DMS53 (cell line): ENCODE results near the gene DLX5.

ENCODE experiments used
- DNase-seq: peaks from one replicate; lab custom pipeline; 2025; lab: John Stamatoyannopoulos, UW

DLX5 gene

DNA sequence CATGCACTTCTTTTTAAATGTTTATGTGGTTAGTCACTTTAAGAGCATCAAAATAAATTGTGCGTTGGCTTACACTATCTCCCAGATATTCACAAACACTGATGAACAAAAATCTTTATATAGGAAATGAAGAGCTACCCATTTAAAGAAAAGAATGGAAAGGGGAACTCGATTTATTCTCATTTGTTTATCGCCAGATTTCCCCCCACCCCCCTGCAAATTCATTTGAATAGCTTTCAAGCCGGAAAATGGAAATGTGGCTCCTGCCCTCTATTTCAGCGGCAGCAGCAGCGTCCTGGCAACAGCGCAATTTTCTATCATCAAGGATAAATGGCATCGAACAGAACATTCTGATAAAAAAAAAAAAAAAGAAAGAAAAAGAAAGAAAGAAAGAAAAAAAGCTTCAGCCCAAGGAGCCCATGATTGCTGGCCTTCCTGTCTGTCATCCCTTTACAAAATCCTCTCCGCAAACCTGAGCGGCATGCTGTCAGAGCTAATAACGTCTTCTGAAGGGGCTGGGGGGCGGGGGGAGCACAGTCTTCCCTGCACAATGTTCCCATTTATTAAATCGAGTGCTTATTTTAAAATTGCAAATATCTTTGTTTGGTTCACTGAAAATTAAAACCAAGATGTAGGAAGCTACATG, 33.0 kb downstream of the DLX5 start:
- DNase-seq: no peak

DNA sequence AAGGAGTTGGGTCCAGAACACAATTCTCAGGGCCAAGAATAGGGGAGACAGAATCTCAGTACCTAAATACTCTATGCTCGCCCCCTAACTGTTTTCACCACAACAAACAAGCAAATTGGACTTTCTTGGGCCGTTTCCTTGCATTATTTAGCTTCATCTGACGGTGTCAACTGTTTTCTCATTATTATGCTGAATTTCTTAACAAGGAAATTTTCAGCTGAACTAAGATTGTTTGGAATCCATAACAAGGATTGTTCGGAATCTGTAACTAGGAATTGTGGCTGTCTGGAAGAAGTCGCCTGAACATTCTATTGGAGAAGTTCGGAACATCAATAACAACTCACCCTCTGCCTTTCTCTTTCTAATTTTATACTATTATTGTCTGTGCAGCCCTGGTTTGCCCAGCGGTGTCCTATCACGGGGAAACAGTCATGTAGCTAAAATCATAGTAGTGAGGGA, 34.7 kb downstream of the DLX5 start:
- no peak for DNase-seq

DNA sequence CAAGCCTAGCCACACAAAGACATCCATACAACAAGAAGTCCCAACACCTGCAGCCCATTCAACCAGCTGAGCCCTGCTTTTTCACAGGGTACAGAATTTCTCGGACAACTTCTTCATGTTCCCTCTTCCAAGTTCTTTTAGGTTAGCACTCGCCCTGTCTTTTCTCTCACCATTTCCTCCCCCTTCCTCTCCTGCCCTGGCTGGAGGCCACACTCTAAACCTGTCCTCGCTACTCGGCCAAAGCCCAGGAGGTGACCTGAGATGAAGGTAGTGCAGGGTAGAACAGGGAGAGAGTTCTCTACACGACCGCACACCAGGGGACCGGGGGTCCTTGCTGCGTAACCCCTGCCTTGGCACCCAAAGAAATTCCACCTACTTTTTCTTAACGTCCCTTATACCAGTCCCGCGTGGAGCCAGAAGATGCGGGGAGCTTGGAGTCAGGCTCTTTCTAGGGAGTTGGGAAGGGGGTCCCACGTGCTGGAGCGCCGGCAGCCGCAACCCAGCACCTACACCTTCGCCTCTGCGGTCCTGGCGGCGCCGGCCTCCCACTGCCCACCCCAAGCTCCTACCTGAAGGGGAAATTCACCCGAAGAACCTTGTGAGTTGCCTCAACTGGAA, 35.3 kb downstream of the DLX5 start:
- no peak for DNase-seq

- DNase-seq: no peak
Observed at GRCh38 chr7:96987719-96988118, 36.9 kb downstream of the DLX5 start.

GRCh38 chr7:96986901-96987300, 37.7 kb downstream of the DLX5 start:
- DNase-seq: no peak

DNA sequence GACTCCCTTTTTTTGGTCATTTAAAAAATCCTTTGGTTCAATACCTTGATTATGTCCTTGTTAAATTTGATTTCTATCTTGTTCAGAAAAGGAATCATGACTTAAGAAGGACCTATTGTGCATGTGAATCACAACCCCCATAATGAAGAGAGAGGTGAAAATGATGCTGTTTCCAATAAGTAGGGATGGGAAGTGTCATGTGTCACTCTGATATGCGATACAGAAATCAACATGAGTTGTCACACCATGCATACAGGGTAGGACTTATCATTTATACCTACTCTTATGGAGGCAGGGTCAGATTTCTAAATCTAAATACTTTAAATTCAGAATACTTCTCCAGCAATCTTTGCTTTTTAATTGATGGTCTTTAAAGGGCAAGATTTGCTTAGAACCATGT, 38.6 kb downstream of the DLX5 start:
- no peak for DNase-seq

GRCh38 chr7:96982586-96982985, 42.0 kb downstream of the DLX5 start:
- DNase-seq: no peak

GRCh38 chr7:96979551-96980276, 44.9 kb downstream of the DLX5 start:
- DNase-seq: no peak

- no peak for DNase-seq
Observed at GRCh38 chr7:96977445-96977844, 47.2 kb downstream of the DLX5 start.

DNA sequence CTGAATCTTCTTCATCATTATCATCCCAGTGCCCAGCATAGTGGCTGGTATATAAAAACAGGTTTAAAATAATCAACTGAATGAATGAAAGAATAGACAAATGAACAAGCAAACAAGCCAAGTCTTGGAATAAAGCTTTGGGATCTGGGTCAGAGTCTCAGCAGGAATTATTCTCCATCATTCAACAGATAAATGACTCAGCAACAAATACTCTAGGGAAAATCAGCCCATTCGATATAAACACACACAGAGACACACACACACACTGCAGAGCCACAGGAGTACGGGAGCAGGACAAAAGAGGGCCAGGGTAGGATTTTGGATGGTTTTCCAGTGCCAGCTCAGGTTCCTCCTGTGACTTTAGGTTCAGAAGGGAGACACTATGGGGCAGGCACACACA, 48.5 kb downstream of the DLX5 start:
- DNase-seq: no peak

DNA sequence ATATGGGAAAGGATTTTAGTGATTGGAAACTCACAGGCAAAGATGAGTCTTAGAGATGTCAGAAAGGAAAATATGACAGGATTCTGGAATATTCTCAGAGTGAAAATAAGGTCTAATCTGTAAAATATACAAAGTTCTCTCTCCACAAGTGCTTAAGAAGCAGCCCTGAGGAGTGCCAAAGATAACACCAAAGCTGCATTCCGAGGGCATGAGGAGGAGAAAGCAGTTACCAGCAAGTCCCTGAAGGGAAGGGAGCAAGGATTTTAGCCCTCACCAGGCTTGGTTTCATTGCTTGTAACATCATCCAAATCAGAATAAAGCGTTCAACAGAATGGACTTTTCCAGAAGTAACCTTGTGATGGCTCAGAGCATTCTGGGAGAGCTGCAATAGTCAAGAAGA, 50.6 kb downstream of the DLX5 start:
- no peak for DNase-seq

DNA sequence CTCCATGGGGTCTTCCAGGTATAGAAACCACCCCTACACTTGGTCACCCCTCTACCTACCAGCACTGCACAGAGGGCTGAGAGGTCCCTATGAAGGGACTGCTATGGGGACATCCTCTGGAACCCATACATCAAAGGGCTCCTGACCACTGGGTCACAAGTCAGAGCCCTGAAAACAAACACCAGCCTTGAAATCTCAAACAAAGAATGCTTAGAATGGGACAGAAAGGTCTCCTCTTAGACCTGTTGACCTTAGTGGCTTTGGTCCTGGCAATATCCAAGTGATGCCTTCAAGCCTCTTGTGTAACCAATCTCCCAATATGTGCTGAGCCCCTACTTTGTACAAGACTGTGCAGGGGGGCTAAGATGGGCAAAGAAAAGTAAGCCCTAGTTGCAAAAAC, 53.9 kb downstream of the DLX5 start:
- no peak for DNase-seq
